ENCODE measurements around the gene RBM24. TPM values are rescaled to one million over a fixed set of nuclear protein-coding genes. Genes with fewer than 3 reads are reported as not detected.

The RBM24 gene
- total RNA-seq, result 31.4 TPM

GRCh38 chr6:17281100-17281496 is at the start of gene RBM24:
RBM24 (plus strand) TSS chr6:17281361; CDS start chr6:17281582, 221 bp downstream.
- FAIRE-seq (no peak), DNase-seq (ENCODE audit: low spot score in 2 of 2) (peak; percentile 40 to 41)

- FAIRE-seq, result no peak
- DNase-seq (ENCODE audit: low spot score in 2 of 2), result no peak
Observed at GRCh38 chr6:17233531-17233930, 47.6 kb upstream of the RBM24 start.

DNA sequence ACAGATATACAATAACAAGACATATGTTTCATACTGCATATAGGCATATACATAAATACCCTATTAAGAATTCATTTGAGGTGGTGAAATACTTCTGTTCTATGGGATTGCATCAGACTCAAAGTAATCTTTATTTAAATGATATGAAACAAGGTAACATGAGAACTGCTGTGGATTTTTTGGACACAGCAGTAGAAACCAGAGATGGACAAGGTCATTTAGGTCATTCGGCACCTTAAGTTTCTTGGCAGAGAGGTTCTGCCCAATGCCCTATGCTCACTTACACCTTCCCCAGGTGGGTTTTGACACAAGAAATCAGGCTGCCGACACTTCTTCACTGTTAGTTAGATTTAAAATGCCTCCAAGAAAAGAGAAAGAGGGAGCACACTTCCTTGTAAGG is 43.9 kb upstream of the RBM24 start:
- FAIRE-seq (no peak), DNase-seq (ENCODE audit: low spot score in 2 of 2) (no peak)

DNA sequence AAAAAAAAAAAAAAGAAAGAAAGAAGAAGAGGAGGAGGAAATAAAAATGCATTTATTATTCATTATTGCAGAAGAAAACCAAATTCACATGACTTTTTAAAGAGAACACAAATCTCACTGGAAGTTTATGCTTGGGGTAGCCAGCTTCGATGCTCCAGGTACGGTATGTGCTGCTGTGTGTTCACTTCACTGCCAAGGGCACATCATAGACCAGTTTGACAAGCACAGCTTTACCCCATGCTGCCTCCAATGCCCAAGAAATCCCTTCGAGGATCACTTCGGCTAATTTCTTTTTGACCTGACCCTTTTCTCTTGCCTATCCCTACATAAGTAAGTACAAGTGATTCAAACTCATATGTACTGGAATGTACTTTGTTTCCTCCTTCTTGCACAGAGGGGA is 41.9 kb upstream of the RBM24 start:
- DNase-seq (ENCODE audit: low spot score in 2 of 2), result no peak
- no peak for FAIRE-seq

GRCh38 chr6:17240803-17241500 is 40.2 kb upstream of the RBM24 start:
- DNase-seq (ENCODE audit: low spot score in 2 of 2) (no peak), FAIRE-seq (no peak)

GRCh38 chr6:17242087-17242486 is 39.1 kb upstream of the RBM24 start:
- DNase-seq (ENCODE audit: low spot score in 2 of 2) (no peak), FAIRE-seq (no peak)

- DNase-seq (ENCODE audit: low spot score in 2 of 2) (no peak), FAIRE-seq (no peak)
Observed at GRCh38 chr6:17250237-17250636, 30.9 kb upstream of the RBM24 start.

DNA sequence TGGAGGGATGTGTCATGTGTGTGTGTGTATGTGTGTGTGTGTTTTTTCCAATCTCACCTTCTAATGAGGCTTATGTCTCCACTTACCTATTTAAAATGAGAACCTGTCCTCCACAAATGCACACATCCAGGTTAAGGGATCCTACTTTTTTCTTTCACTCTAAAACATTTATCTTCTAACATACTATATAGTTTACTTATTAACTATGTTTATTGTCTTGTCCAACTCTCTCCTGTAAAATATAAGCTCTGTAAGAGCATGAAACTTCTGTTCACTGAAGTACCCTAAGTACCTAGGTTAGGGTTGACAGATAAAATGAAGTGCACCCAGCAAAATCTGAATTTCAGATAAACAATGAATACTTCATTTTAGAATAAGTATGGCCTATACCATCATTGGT is 29.2 kb upstream of the RBM24 start:
- DNase-seq (ENCODE audit: low spot score in 2 of 2) (no peak), FAIRE-seq (no peak)

- no peak for FAIRE-seq
- no peak for DNase-seq (ENCODE audit: low spot score in 2 of 2)
Observed at GRCh38 chr6:17258749-17259148, 22.4 kb upstream of the RBM24 start.

DNA sequence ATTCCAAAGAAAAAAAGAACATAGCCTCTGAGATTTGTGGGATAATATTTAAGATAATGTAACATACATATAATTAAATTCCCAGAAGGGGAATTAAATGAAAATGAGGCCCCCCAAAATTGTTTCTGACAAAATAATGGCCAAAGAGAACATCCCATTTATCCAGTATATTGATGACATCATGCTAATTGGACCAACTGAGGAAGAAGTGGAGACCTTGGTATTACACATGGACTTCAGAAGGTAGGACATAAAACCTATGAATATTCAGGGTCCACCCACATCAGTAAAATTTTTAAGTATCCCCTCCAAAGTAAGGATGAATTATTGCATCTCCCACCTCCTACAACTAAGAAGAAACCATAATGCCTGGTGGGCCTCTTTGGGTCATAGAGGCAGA is 15.6 kb upstream of the RBM24 start:
- DNase-seq (ENCODE audit: low spot score in 2 of 2) (no peak), FAIRE-seq (no peak)

DNA sequence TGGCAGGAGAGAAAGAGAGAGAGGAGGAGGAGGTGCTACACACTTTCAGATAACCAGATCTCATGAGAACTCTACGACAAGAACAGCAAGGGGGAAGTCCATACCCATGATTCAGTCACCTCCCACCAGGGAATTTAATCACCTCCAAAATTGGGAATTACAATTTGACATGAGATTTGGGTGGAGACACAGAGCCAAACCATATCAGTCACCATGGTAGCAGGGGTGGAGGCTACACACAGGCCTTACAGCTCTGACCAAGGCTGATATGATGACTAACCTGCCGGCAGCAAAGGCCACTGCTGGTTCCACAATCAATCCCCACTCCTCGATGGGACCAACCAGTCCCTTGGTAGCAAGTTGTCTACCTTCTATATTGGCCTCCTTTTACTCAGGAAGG is 13.6 kb upstream of the RBM24 start:
- FAIRE-seq (no peak), DNase-seq (ENCODE audit: low spot score in 2 of 2) (no peak)

DNA sequence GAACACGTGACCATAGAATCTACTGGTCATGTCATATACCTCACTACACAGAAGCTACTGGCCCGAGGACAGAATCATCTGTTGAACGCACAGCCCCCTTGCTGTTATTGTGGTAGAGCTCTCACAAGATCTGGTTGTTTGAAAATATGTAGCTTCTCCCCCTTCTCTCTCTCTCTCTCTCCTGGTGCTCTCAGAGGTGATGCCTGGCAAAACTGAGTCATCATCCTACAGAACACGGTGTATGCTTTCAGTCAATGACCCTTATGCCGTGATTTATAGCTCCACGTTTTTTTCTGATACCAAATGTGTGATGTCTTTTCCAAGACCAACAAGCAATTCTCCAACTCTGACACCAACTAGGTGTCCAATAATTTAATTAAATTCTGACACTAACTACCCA is 13.0 kb upstream of the RBM24 start:
- DNase-seq (ENCODE audit: low spot score in 2 of 2) (no peak), FAIRE-seq (no peak)

- no peak for FAIRE-seq
- DNase-seq (ENCODE audit: low spot score in 2 of 2), result no peak
Observed at GRCh38 chr6:17269840-17270239, 11.3 kb upstream of the RBM24 start.

DNA sequence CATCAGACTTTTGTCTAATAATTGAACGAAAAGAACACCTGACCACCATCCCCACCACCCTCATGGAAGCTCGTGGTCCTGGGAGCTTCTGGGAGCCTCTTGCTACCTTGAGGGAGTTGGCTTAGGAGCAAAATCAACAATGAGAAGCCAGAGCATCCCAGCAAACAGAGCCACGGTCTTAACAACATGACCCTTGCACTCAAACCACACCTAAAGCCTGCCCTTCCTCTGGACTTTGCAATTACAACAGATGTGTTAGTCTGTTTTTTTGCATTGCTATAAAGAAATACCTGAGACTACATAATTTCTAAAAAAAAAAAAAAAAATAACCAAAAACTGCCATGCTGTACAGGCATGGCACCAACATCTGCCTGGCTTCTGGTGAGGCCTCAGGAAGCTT is 9.5 kb upstream of the RBM24 start:
- no peak for DNase-seq (ENCODE audit: low spot score in 2 of 2)
- FAIRE-seq, result no peak

DNA sequence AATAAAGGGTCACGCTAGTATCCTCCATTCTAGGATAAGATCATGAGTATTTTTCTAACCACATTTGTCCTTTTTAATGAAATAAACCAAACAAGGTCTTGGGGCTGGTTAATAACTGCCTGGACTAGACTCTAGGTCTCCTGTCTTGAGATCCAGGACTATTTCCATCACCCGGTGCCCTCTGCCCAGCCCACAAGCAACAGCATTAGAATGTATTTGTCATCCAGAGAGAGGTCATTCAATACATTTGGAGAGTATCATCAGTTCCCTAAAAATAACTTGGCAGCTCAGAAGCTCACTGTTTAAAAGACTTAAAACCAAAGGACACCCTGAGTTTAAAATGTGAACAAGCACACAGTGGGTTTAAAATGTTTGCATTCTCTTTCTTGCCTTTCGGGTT is 4.4 kb upstream of the RBM24 start:
- no peak for DNase-seq (ENCODE audit: low spot score in 2 of 2)
- FAIRE-seq, result no peak

GRCh38 chr6:17277256-17277655 is 3.9 kb upstream of the RBM24 start:
- FAIRE-seq (no peak), DNase-seq (ENCODE audit: low spot score in 2 of 2) (no peak)

DNA sequence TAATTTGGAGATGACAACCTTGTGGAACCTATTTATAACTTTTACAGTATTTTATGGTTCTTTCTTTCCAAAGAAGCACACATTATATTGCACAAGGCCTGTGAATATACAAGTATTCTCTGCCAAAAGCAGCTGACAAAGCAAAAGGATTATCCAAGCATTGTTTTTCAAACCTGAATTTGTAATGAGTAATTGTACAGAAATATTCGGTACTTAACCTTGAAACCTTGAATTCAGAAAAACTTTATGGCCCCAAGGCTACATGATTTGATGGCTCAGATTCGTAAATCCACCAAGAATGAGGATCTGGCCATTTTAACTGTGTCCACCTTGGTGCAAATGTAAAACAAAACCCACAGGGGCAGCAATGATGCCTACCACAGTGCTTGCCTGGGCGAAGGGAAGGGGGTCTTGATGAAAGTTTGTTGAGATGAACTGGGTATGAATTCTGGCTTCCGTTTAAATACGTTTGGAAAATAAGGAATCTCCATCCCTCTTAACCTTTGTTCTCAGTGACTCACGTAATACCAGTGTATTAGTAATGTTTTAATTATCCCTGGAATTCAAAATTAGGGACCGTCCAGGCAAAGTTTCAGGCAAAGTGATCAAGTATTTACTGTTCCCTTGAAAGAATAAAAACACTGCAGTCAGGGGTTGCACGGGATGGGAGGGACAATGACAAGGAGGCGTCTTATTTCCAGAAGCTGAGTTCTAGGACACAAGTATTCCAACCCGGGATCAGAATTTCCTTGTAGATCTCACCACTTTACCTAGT is 2.7 kb upstream of the RBM24 start:
- FAIRE-seq, result no peak
- no peak for DNase-seq (ENCODE audit: low spot score in 2 of 2)

DNA sequence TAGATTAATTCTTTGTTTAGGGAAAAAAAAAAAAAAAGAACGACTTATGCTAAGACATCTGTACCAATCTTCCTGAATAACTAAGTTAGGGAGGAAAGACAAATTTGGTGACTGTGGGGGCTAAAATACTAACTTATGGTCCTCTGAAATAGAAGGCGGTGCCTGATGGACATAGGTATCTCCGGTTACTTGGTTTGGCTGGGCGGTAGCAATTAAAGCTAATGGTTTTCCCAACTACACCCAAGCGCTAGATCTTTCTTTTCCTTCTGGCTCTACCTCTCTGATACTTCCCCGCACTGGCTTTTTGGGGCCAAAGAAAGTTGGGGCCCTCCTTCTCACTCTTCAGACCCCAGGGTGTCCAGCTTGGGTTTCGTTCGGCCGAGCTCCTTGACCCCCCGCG is 1.0 kb upstream of the RBM24 start:
- no peak for FAIRE-seq
- no peak for DNase-seq (ENCODE audit: low spot score in 2 of 2)

DNA sequence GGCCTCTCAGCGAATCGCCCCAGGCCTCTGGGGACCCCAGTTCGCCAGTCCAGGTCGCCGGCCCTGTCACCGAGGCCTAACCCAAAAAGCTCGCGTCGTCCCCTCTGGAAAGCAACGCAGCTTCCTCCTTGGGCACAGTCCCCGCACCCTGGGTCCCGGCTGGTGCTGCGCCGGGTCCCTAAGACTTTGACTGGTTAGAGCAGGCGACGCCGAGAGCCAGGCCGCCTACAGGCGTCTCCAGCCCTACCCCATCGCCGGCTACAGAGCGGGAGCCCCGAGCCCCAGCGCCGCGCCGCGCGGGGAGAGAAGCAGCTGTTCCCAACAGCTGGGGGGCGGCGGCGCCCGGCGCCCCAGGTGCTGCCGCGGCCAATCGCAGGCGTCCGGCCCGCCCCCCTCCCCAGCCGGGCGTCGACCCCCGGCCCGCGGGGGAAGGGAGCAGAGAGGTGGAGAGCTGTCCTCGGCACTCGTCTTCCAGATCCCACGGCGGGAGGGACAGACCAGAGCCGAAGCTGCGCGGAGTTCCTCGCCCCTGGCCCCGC is 540 bp upstream of the RBM24 start:
- DNase-seq (ENCODE audit: low spot score in 2 of 2), result peak; percentile 24 to 32
- no peak for FAIRE-seq

DNA sequence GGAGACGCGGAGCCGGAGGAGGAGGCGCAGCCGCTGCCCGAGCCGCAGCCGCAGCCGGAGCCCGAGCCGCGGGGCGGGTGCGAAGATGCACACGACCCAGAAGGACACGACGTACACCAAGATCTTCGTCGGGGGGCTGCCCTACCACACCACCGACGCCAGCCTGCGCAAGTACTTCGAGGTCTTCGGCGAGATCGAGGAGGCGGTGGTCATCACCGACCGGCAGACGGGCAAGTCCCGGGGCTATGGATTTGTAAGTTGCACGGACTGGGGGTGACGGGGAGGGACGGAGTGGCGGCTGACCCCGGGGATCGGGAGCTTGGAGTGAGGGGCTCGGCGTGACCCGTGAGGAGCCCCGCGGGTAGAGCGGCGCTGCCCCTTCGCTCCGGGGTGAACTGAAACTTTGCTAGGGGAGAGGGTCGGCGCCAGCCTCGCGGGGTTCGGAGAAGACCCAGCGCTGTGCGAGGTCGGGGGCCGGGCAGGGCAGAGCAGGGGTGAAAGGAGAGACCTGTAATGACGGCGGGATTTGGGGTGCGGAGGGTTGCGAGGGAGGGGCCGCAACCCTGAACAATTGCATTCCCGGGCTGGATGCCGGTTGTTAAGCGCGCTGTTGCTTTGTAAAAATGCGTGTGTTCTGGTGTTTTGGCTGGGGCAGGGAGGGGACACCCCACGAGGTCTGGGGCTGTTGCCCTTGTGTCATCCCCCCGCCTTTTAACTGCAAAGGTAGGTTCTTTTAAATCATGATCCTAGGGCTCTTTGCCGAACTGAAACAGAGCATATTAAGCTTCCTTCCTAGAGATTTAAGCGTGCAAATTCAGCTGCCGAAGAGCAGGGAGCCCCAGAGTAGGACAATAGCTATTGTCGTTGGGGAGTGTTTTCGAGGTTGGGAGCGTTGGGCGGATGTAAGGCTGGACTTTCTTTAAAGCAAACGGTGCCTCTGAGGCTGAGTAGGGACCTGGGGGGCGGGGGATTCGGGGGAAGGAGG is 628 bp downstream of the RBM24 start:
- peak in 1 of 2 donors; percentile 24 for DNase-seq (ENCODE audit: low spot score in 2 of 2)
- FAIRE-seq, result no peak

DNA sequence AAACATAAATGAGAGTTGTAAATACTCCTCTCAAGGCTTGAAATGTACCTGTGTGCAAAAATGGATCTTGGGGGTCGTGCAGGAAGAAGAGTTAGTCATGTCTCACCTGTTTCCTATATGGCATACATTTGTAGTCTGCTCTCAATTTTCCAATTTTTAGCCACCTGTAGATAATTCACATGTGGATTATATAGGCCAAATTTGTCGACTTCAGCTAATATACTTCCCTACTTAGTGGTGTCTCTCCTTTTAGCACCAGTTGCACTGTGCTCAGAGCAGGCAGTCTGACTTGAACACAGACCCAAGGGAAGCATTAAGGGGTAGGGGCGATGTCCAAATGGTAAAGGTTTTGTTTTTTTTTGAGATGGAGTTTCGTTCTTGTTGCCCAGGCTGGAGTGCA is 1.9 kb downstream of the RBM24 start:
- no peak for DNase-seq (ENCODE audit: low spot score in 2 of 2)
- FAIRE-seq, result no peak
